K562 (cell line): ENCODE results near the gene GJC2. TPM values are rescaled to one million over a fixed set of nuclear protein-coding genes. Genes with fewer than 3 reads are reported as not detected.

Source experiments
- AFF4 ChIP-seq: sonication (generic); formaldehyde crosslinking; IDR thresholded peaks from 2 replicates; pipeline ENCODE4 v1.8.0; 2023; ENCODE audit warnings: mild to moderate bottlenecking, missing genetic modification reagents
- CHD1 ChIP-seq: fragments of 200-600 bp; sonication (generic); IDR thresholded peaks from one replicate; pipeline ENCODE4 v1.6.1; 2012; ENCODE audit warnings: mild to moderate bottlenecking, moderate library complexity, low read length, inconsistent platforms
- CREBBP ChIP-seq: IDR thresholded peaks from one replicate; pipeline ENCODE4 v1.6.1; 2012; ENCODE audit warnings: low read depth, mild to moderate bottlenecking, control low read depth, inconsistent platforms, low read length
- GTF2F1 ChIP-seq: IDR thresholded peaks from 2 replicates; pipeline ENCODE4 v1.6.1; 2011; ENCODE audit warnings: low read depth, low read length, improper control_type of control experiment
- KDM2B ChIP-seq: fragments of 250-450 bp; sonication (Bioruptor Pico); IDR thresholded peaks from 2 replicates; pipeline ENCODE4 v1.8.0; 2021; ENCODE audit warnings: mild to moderate bottlenecking, moderate library complexity
- MAFK ChIP-seq: IDR thresholded peaks from 2 replicates; pipeline ENCODE4 v1.6.1; 2011; ENCODE audit warnings: low read length, improper control_type of control experiment
- MAZ ChIP-seq, 2 experiments: fragments of 450-650 bp in 1 of 2; sonication (generic) in 1 of 2; formaldehyde crosslinking; IDR thresholded peaks in 1 of 2; conservative IDR thresholded peaks in 1 of 2; 2 replicates each; pipeline versions ENCODE4 v1.4.0 to v1.5.0; 2020; ENCODE audit warnings: mild to moderate bottlenecking in 1 of 2, missing genetic modification reagents in 1 of 2
- MNT ChIP-seq, 2 experiments: fragments of 450-650 bp; conservative IDR thresholded peaks; 2 replicates each; pipeline ENCODE4 v1.6.1; 2017; ENCODE audit warnings: mild to moderate bottlenecking in 2 of 2, moderate library complexity in 2 of 2
- SMAD1 ChIP-seq: fragments of 150-350 bp; IDR thresholded peaks from 2 replicates; pipeline ENCODE4 v1.6.1; 2014; ENCODE audit warnings: low read length, low read depth; ENCODE audit not compliant: partially characterized antibody
- TEAD4 ChIP-seq, 2 experiments: sonication (generic) in 1 of 2; formaldehyde crosslinking in 1 of 2; IDR thresholded peaks; 2 replicates each; pipeline versions ENCODE4 v1.6.1 to v1.8.0; 2012 to 2022; ENCODE audit warnings: borderline replicate concordance in 1 of 2, inconsistent platforms in 1 of 2, low read length in 1 of 2, mild to moderate bottlenecking in 1 of 2, missing genetic modification reagents in 1 of 2
- TFE3 ChIP-seq: fragments of 450-650 bp; formaldehyde crosslinking; IDR thresholded peaks from 2 replicates; pipeline ENCODE4 v1.4.0; 2020; ENCODE audit warnings: mild to moderate bottlenecking, mixed read lengths
- TOE1 ChIP-seq, 2 experiments: fragments of 450-650 bp in 1 of 2; sonication (generic) in 1 of 2; formaldehyde crosslinking in 1 of 2; IDR thresholded peaks; 2 replicates each; pipeline versions ENCODE4 v1.7.1 to v1.8.0; 2016 to 2022; ENCODE audit warnings: borderline replicate concordance in 2 of 2, mild to moderate bottlenecking in 2 of 2, antibody characterized with exemption in 1 of 2, inconsistent platforms in 1 of 2, low read depth in 1 of 2, missing genetic modification reagents in 1 of 2, moderate library complexity in 1 of 2
- ZBED1 ChIP-seq: IDR thresholded peaks from 2 replicates; pipeline ENCODE4 v1.6.1; 2014
- ZC3H4 ChIP-seq: sonication (generic); formaldehyde crosslinking; IDR thresholded peaks from 2 replicates; pipeline ENCODE4 v1.9.0; 2021; ENCODE audit warnings: missing genetic modification reagents, borderline replicate concordance
- ZKSCAN3 ChIP-seq: fragments of 250-450 bp; sonication (Bioruptor Pico); IDR thresholded peaks from 2 replicates; pipeline ENCODE4 v1.4.0; 2020
- ZNF224 ChIP-seq: sonication (generic); formaldehyde crosslinking; IDR thresholded peaks from 2 replicates; pipeline ENCODE4 v1.8.0; 2022; ENCODE audit warnings: mild to moderate bottlenecking, missing genetic modification reagents
- ZNF277 ChIP-seq: fragments of 250-450 bp; sonication (Bioruptor Pico); IDR thresholded peaks from 2 replicates; pipeline ENCODE4 v1.8.0; 2022; ENCODE audit warnings: inconsistent platforms, mild to moderate bottlenecking, moderate library complexity, borderline replicate concordance
- ZNF766 ChIP-seq: fragments of 200-800 bp; sonication (Bioruptor generic); conservative IDR thresholded peaks from 2 replicates; pipeline ENCODE4 v1.6.1; 2016; ENCODE audit warnings: missing genetic modification characterization, missing compliant biosample characterization
- ZNF830 ChIP-seq: fragments of 250-450 bp; sonication (Bioruptor Pico); IDR thresholded peaks from 2 replicates; pipeline ENCODE4 v1.5.0; 2021; ENCODE audit warnings: mild to moderate bottlenecking
- ZSCAN32 ChIP-seq: fragments of 450-650 bp; formaldehyde crosslinking; IDR thresholded peaks from 2 replicates; pipeline ENCODE4 v1.4.0; 2020; ENCODE audit warnings: mild to moderate bottlenecking, moderate library complexity
- polyA plus RNA-seq, 8 experiments: library from polyadenylated mRNA; depleted of rRNA in 4 of 8; stranded (reverse) in 5 of 8; unstranded in 3 of 8; fragments of >200 nt; fragmentation: Nextera tagmentation in 2 of 8; fragmentation: Illumina TruSeq in 1 of 8; extraction: Ambion mirVana in 2 of 8; extraction: Trizol in 1 of 8; gene quantifications; 2 replicates each; pipeline versions ENCODE4 v1.2.1 to v1.2.3, GENCODE V29; 2011 to 2014; ENCODE audit warnings: inconsistent platforms in 1 of 8, missing spikeins in 1 of 8
- total RNA-seq, 7 experiments: library from RNA; depleted of rRNA in 6 of 7; stranded (reverse); fragments of >200 nt in 6 of 7; fragmentation: Illumina TruSeq in 2 of 7; extraction: Trizol in 2 of 7; gene quantifications; 2 replicates each; pipeline versions ENCODE4 v1.2.1 to v1.2.3, GENCODE V29; 2011 to 2021; ENCODE audit warnings: low replicate concordance in 1 of 7

GJC2 gene
- total and polyA plus RNA-seq, 9 of the 15 experiments (the other 6 are each of a cell fraction or from before 2014, with no cell fraction given), result 0.03 to 0.62 (median 0.11) TPM; not detected in 2

GRCh38 chr1:228139406-228139930, 10.3 kb upstream of the GJC2 start (continued):
- no peak; the same call in 1 of the 2 replicates for TF ChIP-seq ZC3H4 (CRISPR knock-in tag)
- no peak for TF ChIP-seq AFF4 (CRISPR knock-in tag)
- no peak for TF ChIP-seq ZNF277 (CRISPR knock-in tag)
- no peak for TF ChIP-seq ZNF766 (CRISPR knock-in tag)
- no peak for TF ChIP-seq TOE1 (IDR thresholded peaks at IDR 0.05; ENCODE audit: borderline replicate concordance)
- no peak for TF ChIP-seq TOE1 (CRISPR knock-in tag; IDR thresholded peaks at IDR 0.05; ENCODE audit: borderline replicate concordance, low read depth)
- peak; percentile 13; the same call in 1 of the 2 replicates for TF ChIP-seq ZSCAN32 (CRISPR knock-in tag)
- TF ChIP-seq SMAD1, result no peak
- no peak for TF ChIP-seq ZBED1
- no peak for TF ChIP-seq ZNF224
- TF ChIP-seq MAFK, result no peak
- no peak for TF ChIP-seq TFE3 (CRISPR knock-in tag)
- no peak for TF ChIP-seq CREBBP
- TF ChIP-seq GTF2F1, result no peak
- no peak for TF ChIP-seq KDM2B (CRISPR knock-in tag)
- no peak for TF ChIP-seq TEAD4 (IDR thresholded peaks at IDR 0.05; ENCODE audit: low read length)
- no peak for TF ChIP-seq TEAD4 (CRISPR knock-in tag; IDR thresholded peaks at IDR 0.05; ENCODE audit: borderline replicate concordance)
- peak; percentile 44 for TF ChIP-seq CHD1
- TF ChIP-seq ZNF830, result no peak
- no peak for TF ChIP-seq MAZ (CRISPR knock-in tag; conservative IDR thresholded peaks at IDR 0.05 in 1 of 2, IDR thresholded peaks at IDR 0.05 in 1 of 2)
- no peak for TF ChIP-seq ZKSCAN3 (CRISPR knock-in tag)
- TF ChIP-seq MNT (conservative IDR thresholded peaks at IDR 0.05), result no peak
